A204.1 (cell line): ENCODE data around the gene TEKT5.
"Not testable (repeated sequence)": the region's sequence is repeated elsewhere in the genome, so short reads cannot be mapped to it uniquely, and the experiment has no call there.

Source experiments
- FAIRE-seq: peaks from 2 replicates; lab custom pipeline; 2012; peaks lifted over from hg19 to GRCh38; lab: Jason Lieb, UNC

Gene TEKT5

GRCh38 chr16:10658943-10659342 is 35.8 kb downstream of the TEKT5 start:
- no peak for FAIRE-seq

DNA sequence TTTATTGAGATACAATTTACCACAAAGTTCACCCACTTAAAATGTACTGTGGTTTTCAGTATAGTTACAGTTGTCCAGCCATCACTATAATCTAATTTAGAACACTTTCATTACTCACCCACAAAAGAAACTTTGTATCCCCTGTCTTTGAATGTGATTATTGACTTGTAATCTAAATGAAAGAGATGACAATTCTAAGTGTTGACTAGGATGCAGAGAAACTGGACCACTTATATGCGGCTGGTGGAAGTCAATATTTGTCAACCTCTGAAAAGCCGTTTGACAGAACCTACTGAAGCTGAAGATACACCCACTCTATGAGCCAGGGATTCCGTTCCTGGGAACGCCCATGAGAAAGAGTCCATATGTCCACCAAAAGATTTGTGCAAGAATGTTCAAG is 36.8 kb downstream of the TEKT5 start:
- FAIRE-seq: no peak

GRCh38 chr16:10656618-10657017 is 38.1 kb downstream of the TEKT5 start:
- FAIRE-seq: no peak

- FAIRE-seq: no peak
Observed at GRCh38 chr16:10655415-10655977, 39.2 kb downstream of the TEKT5 start.

DNA sequence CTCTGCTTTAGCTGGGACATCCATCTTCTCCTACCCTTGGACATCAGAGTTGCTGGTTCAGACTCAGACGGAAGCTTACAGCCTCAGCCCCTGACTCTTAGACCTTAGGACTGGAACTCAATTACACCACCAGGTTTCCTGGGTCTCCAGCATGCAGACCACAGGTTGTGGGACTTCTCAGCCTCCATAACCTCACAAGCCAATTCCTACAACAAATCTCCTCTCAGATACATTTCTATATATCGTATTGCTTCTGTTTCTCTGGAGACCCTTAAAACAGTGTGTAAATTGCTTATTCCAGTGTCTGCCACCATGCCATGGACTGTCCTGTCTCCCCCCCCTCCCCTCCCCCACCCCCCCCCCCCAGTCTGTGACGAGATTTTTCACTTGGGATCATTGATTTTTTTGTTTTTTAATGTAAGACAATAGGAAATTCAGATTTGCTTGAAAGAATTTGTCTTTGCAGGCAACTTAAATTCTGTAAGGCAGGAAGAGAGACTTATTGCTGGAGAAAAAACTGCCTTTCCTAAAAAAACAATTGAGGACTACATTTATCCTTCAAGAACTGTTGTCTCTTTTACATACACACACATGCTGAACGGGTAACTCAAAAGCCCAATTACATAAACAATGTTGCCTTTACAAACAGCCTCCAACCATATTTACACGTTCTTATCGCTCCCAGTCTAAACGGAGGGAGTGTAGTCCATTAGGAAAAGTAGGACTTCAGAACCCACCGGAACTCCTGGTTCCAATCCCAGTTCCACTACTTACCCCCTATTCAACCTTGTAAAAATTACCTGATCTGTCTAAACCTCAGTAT is 39.9 kb downstream of the TEKT5 start:
- no peak for FAIRE-seq

GRCh38 chr16:10652730-10653590 is 41.8 kb downstream of the TEKT5 start:
- no peak for FAIRE-seq

DNA sequence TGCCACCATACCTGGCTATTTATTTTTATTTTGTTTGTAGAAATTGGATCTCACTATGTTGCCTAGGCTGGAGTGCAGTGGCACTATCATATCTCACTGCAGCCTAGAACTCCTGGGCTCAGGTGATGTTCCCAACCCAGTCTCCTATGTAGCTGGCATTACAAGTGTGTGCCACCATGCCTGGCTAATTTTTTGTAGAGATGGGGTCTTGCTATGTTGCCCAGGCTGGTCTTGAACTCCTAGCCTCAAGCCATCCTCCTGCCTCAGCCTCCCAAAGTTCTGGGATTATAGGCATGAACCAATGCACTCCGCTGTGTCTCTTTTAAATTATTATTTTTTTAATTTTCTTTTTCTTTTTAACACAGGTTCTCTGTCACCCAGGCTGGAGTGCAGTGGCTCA is 45.6 kb downstream of the TEKT5 start:
- FAIRE-seq: not testable (repeated sequence)

DNA sequence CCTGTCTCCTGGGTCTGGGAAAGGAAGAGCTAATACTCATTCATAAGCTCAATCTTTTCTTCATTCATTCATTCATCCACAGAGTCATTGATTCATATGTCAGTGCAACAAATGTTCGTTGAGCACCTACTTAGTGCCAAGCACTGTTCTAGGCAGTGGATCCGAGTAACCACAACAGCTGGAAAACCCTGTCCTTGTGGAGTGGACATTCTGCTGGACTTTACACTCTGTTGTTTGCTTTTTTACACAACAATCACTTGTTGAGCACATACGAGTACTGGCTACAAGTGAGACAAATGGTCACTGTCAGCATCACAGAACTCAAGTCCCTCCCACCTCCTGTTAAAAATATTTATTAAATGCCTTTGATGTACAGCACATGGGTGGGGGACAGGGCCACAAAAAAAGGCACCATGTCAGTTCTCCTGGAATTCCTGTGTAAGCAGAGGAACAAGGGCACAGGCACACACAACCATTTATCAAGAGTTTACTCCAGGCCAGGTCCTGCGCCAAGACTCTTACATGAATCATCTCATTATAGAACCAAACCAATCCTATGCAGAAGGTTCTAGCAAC is 46.9 kb downstream of the TEKT5 start:
- FAIRE-seq: no peak

DNA sequence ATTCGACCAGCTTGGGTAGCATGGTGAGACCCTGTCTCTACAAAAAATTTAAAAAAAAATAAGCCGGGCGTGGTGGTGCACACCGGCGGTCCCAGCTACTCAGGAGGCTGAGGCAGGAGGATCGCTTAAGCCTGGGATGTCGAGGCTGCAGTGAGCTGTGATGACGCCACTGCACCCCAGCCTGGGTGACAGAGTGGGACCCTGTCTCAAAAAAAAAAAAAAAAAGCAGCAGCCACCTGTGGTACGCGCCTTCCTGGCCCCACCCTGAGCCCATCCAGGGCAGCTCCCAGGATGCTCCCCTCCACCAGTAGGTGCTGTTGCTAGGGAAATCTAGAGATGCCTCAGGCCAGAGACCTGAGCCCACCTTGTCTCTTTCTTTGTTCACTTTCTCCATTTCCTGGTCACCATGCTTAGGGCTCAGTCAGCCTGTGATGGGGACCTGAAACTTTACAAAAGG is 47.4 kb downstream of the TEKT5 start:
- FAIRE-seq: no peak

DNA sequence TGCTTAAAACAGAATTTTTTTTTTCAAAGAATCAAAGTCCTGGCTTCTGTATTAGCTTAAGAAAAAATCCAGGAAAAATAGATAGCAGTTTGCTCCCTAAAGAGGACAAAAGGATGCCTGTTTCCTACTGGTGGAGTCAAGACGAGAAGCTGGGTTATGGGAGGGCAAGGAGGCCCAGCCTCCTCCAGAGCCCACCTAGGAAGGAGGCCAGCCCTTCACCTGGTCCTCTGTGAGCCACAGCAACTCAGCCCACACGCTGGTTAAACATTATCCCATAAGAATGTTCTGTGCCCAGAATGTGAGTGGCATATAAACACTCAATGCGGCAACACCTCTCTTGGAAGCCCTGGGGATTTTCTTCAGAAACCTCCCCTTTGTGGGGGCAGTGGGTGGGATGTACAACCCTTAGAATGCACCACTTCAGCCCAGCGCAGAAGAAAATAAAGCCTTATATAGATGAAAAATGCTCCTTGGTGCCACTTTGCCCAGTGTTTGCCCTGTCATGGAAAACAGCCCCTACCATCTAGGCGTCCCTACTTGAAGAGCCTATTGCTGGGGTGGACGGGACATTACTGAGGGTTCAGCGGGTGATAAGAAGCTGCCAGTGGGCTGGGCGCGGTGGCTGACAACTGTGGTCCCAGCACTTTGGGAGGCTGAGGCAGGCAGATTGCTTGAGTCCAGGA is 48.0 kb downstream of the TEKT5 start:
- FAIRE-seq: no peak

DNA sequence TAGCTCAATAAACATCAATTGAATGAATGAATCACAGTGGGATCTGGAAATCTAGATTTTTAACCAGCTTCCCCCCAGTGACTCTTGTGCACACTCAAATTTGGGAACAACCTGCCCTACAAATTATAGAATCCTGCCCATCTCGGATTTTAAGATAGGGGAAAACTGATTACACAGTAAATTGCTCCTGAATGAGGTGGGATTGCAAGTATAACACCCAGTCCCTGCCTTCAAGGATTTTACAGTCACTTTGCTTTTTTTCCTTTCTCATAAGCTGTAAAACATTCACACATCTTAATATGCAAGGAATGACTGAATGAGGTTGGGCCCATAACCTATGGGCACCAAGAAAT is 48.5 kb downstream of the TEKT5 start:
- no peak for FAIRE-seq

- no peak for FAIRE-seq
Observed at GRCh38 chr16:10644092-10644491, 50.6 kb downstream of the TEKT5 start.

GRCh38 chr16:10642964-10643363 is 51.8 kb downstream of the TEKT5 start:
- no peak for FAIRE-seq

DNA sequence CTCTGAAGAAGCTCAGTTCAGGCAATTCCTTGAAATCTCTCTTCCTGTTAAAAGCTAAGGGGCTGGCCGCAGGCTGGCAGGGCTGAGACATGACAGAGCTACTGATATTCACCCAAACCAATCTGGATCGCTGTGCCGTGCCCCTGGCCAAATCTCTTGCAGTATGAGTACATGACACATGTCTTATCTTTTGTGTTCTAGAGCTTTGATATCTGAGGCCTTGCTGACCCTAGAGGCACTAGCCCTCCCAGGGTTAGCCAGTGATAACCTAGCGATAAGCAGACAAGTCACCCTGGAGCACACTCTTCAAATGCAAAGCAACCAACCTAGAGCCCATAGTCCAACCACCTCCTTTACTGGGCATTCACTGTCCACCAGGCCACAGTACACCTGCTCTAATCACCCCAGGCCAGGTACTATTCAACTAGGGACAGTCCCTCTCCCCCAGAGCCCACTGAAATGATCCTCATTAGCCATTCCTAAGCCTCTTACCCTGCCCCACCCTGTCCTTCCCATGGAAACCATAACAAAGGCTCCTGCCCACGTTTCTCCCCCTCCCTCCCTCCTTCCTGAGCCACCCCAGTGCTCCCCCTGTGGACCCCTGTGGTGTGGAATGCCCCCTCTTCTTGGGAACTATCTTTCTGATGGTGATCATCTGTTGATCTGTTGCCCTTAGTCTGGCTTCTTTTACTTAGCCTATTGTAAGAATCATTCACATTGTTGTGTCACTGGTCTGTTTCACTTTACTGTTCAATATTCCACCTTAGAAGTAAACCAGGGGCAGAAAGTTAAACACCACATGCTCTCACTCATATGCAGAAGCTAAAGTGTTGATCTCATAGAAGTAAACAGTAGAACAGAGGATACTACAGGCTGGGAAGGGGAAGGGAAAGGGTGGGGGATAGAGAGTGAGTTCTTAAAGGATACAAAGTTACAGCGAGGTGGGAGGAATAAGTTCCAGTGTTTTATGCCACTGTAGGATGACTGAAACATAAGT is 52.5 kb downstream of the TEKT5 start:
- no peak for FAIRE-seq

DNA sequence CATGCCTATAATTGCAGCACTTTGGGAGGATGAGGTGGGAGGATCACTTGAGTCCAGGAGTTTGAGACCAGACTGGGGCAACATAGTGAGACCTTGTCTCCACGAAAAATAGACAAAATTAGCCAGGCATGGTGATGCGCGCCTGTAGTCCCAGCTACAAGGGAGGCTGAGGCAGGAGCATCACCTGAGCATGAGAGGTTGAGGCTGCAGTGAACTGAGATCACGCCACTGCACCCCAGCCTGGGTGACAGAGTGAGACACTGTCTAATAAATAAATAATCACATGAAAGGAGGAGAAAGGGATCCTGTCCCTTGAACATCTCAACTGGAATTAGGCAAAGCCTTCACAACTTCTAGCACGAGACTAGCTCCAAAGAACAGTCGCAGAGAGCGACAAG is 53.2 kb downstream of the TEKT5 start:
- FAIRE-seq: no peak

DNA sequence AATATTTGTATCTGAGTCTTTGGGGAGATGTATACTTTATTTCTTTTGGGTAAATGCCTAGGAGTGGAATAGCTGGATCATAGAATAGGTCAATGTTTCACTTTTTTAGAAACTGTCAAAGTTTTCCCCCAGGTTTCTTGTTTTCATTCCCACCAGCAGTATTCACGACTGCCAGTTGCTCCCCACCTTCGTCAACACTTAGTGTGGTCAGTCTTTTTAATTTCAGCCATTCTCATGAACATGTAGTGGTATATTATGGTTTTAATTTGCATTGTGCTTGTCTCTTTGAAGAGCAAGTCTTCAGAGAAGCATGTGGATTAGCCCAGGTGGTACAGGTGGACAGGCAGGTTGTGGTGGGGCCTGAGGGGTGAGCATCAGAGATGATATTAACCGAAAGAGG is 53.8 kb downstream of the TEKT5 start:
- FAIRE-seq: no peak

DNA sequence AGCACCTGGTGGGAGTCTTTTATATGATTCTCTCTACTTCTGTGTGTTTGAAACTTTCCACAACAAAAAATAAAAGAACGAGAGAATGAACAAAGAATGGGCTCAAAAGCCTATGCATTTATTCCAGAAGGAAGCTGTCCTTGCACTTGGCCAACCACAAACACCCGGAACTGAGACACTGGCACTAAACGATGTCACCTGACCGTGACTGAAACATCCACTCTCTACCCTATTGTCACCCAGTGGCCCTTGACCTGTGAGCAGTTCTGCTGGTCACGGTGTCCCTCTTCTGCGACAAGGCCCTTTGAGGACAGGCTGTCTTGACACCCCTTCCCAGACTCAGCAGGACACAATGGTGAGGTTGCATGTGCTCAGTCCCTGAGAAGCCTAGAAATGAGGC is 56.6 kb downstream of the TEKT5 start:
- no peak for FAIRE-seq

DNA sequence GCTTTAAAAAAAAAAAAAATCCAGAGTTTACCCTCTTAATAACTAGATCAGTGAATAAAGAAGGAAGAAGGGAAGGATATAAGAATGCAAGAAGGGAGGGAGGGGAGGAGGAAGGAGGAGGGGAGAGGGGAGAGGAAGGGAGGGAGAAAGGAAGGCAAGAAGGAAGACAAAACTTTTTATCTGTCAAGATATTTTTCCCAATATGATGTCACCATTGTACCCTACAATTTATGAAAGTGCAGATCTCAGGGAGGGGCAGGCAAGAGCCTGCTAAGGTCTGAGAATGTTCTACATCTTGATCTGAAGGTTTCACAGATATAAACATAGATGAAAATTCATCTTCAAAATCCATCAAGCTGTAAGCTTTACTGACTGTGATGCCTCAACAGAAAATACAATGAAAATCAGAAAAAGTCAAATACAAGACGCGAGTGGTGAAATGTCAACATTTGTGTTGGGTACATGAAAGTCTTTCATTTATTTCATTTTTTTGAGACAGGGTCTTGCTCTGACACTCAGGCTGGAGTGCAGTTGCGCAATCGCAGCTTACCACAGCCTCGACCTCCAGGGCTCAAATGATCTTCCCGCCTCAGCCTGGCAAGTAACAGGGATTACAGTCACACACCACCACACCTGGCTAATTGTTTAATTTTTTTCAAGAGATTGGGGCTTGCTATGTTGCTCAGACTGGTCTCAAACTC is 57.2 kb downstream of the TEKT5 start:
- no peak for FAIRE-seq

DNA sequence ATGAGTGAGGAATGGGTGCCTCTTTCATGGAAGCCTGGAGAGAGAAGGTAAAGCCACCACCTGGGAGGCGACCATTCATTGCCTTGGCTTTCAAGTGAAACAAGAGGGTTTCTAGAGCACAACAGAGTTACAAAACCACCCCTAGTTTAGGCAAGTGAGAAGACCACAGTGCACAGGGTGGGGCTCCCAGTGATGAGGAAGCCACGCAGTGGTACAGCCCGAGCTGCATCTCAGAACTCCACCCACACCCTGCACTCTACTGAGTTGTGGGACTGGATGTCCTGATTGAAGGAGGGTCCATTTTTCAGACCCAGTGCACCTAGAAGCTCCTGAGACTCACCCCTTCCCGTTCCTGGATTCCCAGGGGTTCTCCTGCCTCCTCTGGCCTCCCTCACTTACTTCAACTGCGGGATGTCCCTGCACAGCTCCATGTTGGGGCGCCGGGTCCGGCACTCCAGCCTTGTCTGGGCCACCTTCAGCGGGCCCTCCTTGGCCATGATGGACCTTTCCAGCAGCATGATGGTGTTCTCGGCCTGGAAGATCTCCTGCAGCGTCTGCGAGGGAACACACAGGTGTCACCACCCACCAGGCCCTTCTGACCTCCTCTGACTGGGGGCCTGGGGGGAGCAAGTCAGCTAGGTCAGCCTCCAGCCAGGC is 59.2 kb downstream of the TEKT5 start:
- FAIRE-seq: no peak

- FAIRE-seq: not testable (repeated sequence)
Observed at GRCh38 chr16:10633429-10633828, 61.3 kb downstream of the TEKT5 start.
